ENCODE measurements around the gene SEC24C. TPM values are rescaled to one million over a fixed set of nuclear protein-coding genes. Genes with fewer than 3 reads are reported as not detected.

The SEC24C gene
- total RNA-seq, 4 donors from 2014 or later = 42.4 to 61.3 (median 53.5) TPM

GRCh38 chr10:73802276-73802991, 58.3 kb downstream of the SEC24C start:
- DNase-seq (ENCODE audit: extremely low spot score) = no peak
- intact Hi-C loops (cut with DNase I) = no loop called here
- Histone ChIP-seq H3K27ac (replicated peaks in 1 of 4) (no peak overlapping the region), H3K9me3 (no peaks in the 10 kb centered on the region), H3K4me3 (no peak overlapping the region), H3K27me3 (no peaks in the 10 kb centered on the region), H3K4me1 (peaks cover 0 to 15% (median 11%) of the 10 kb centered on the region in 4 donors), H3K36me3 (peaks cover 87 to 100% (median 99%) of the 10 kb centered on the region in 4 donors)
- WGBS = 86% methylated on average over 11 of the region's 11 CpGs
- TF ChIP-seq POLR2AphosphoS5 (IDR thresholded peaks at IDR 0.05) = peak in 1 of 2 donors; percentile 32
- TF ChIP-seq EP300 (IDR thresholded peaks at IDR 0.05) = no peak

GRCh38 chr10:73803680-73804286, 59.6 kb downstream of the SEC24C start:
- Histone ChIP-seq H3K27ac (replicated peaks in 1 of 4) (no peak overlapping the region), H3K36me3 (peaks cover 81 to 100% (median 98%) of the 10 kb centered on the region in 4 donors)
- no peak for DNase-seq (ENCODE audit: extremely low spot score)

GRCh38 chr10:73806176-73806950, 62.2 kb downstream of the SEC24C start:
- peak overlapping the region in 1 of 4 donors; percentile 4 for H3K27ac ChIP-seq (replicated peaks in 1 of 4)
- H3K27me3 ChIP-seq = no peaks in the 10 kb centered on the region
- no peaks in the 10 kb centered on the region for H3K9me3 ChIP-seq
- no peak for DNase-seq (ENCODE audit: extremely low spot score)
- H3K4me1 ChIP-seq = peaks cover 16 to 46% (median 37%) of the 10 kb centered on the region in 4 donors
- no peak for TF ChIP-seq CTCF (IDR thresholded peaks at IDR 0.05)
- no peak for TF ChIP-seq POLR2A (IDR thresholded peaks at IDR 0.05; ENCODE audit: low read depth)
- TF ChIP-seq POLR2AphosphoS5 (IDR thresholded peaks at IDR 0.05) = no peak
- TF ChIP-seq EP300 (IDR thresholded peaks at IDR 0.05) = no peak
- 88% methylated on average over 14 of the region's 14 CpGs for WGBS
- intact Hi-C loops (cut with DNase I) = no loop called here
- H3K36me3 ChIP-seq = peaks cover 64 to 79% (median 75%) of the 10 kb centered on the region in 4 donors
- H3K4me3 ChIP-seq = no peak overlapping the region

More at GRCh38 chr10:73803680-73804286, 59.6 kb downstream of the SEC24C start:
- intact Hi-C loops (cut with DNase I) = no loop called here
- H3K9me3 ChIP-seq = no peaks in the 10 kb centered on the region
- H3K4me1 ChIP-seq = peaks cover 0 to 25% (median 16%) of the 10 kb centered on the region in 4 donors
- no peak for TF ChIP-seq CTCF (IDR thresholded peaks at IDR 0.05)
- no peak for TF ChIP-seq POLR2AphosphoS5 (IDR thresholded peaks at IDR 0.05)
- no peak for TF ChIP-seq POLR2A (IDR thresholded peaks at IDR 0.05; ENCODE audit: low read depth)
- TF ChIP-seq EP300 (IDR thresholded peaks at IDR 0.05) = no peak
- no peak overlapping the region for H3K4me3 ChIP-seq
- no peaks in the 10 kb centered on the region for H3K27me3 ChIP-seq

GRCh38 chr10:73807471-73807870, 63.3 kb downstream of the SEC24C start:
- Histone ChIP-seq H3K9me3 (no peaks in the 10 kb centered on the region), H3K4me3 (no peak overlapping the region), H3K4me1 (peaks cover 16 to 51% (median 41%) of the 10 kb centered on the region in 4 donors), H3K27me3 (peaks cover 0 to 3% (median 0%) of the 10 kb centered on the region in 4 donors), H3K27ac (replicated peaks in 1 of 4) (no peak overlapping the region), H3K36me3 (peaks cover 55 to 68% (median 64%) of the 10 kb centered on the region in 4 donors)
- DNase-seq (ENCODE audit: extremely low spot score) = no peak
- TF ChIP-seq POLR2A (IDR thresholded peaks at IDR 0.05; ENCODE audit: low read depth) = no peak
- TF ChIP-seq POLR2AphosphoS5 (IDR thresholded peaks at IDR 0.05) = no peak
- no peak for TF ChIP-seq CTCF (IDR thresholded peaks at IDR 0.05)
- TF ChIP-seq EP300 (IDR thresholded peaks at IDR 0.05) = no peak
- intact Hi-C loops (cut with DNase I) = no loop called here
- 96% methylated on average over 14 of the region's 14 CpGs for whole genome bisulfite sequencing

Measured in esophagus muscularis mucosa (tissue), 4 donors.